Heart left ventricle (tissue), 16 donors: Measurements from ENCODE around the gene FKBP11. TPM values are rescaled to one million over a fixed set of nuclear protein-coding genes. Genes with fewer than 3 reads are reported as not detected.

ENCODE experiments used
- ATAC-seq, 4 donors: fragments of 200-7000 bp; cut with Tn5 transposase; one replicate each; pipeline ENCODE4 v1.9.1; 2020 to 2022; ENCODE audit warnings: moderate library complexity in 4 of 4, mild to moderate bottlenecking in 3 of 4, moderate number of reproducible peaks in 1 of 4
- DNase-seq, 5 donors: peaks; one replicate each; pipeline ENCODE4 v3.0.0-alpha.2; 2020
- H3K27ac ChIP-seq, 12 donors: fragments of 200-600 bp; sonication (generic) in 4 of 12; one replicate each; pipeline versions ENCODE4 v1.5.0 to v1.8.0; 2016 to 2022; ENCODE audit warnings: mild to moderate bottlenecking in 2 of 12
- H3K27me3 ChIP-seq, 9 donors: fragments of 200-600 bp; sonication (generic) in 2 of 9; one replicate each; pipeline versions ENCODE4 v1.5.1 to v1.8.0; 2016 to 2022; ENCODE audit warnings: mild to moderate bottlenecking in 3 of 9
- H3K36me3 ChIP-seq, 9 donors: fragments of 200-600 bp; sonication (generic) in 2 of 9; one replicate each; pipeline versions ENCODE4 v1.5.0 to v1.8.0; 2018 to 2022; ENCODE audit warnings: mild to moderate bottlenecking in 2 of 9
- H3K4me1 ChIP-seq, 12 donors: fragments of 200-600 bp; sonication (generic) in 4 of 12; one replicate each; pipeline versions ENCODE4 v1.5.0 to v1.8.0; 2016 to 2022; ENCODE audit warnings: mild to moderate bottlenecking in 3 of 12
- H3K4me3 ChIP-seq, 12 donors: fragments of 200-600 bp; sonication (generic) in 4 of 12; one replicate each; pipeline versions ENCODE4 v1.5.0 to v1.8.0; 2017 to 2022; ENCODE audit warnings: mild to moderate bottlenecking in 9 of 12, moderate library complexity in 4 of 12
- H3K9me3 ChIP-seq, 12 donors: fragments of 200-600 bp; sonication (generic) in 4 of 12; one replicate each; pipeline versions ENCODE4 v1.5.0 to v1.8.0; 2016 to 2022; ENCODE audit warnings: mild to moderate bottlenecking in 1 of 12
- CTCF ChIP-seq, 12 donors: fragments of 200-600 bp; sonication (generic) in 4 of 12; IDR thresholded peaks; one replicate each; pipeline versions ENCODE4 v1.5.0 to v1.8.0; 2018 to 2022; ENCODE audit warnings: antibody characterized with exemption in 12 of 12, mild to moderate bottlenecking in 5 of 12
- POLR2A ChIP-seq, 2 donors: fragments of 450-650 bp; IDR thresholded peaks; one replicate each; pipeline ENCODE4 v1.6.1; 2017; ENCODE audit warnings: antibody characterized with exemption in 2 of 2, mild to moderate bottlenecking in 2 of 2, moderate library complexity in 2 of 2
- WGBS, 4 donors: extraction: QIAGEN DNeasy Blood & Tissue Kit in 2 of 4; methylation state at CpG; one replicate each; pipeline versions ENCODE4 v1.1.5 to v1.1.7; 2013 to 2018; 5-methylcytosine and 5-hydroxymethylcytosine counted together
- intact Hi-C, 10 donors: fragments of 100-400 bp; cut with DNase I; formaldehyde crosslinking; loops; one replicate each; pipeline versions ENCODE4 v1.11.1 to v1.14.2; 2022
- polyA plus RNA-seq, 2 donors: library from polyadenylated mRNA; stranded (reverse); fragments of 200-250 nt; gene quantifications; one replicate each; pipeline ENCODE4 v1.2.3, GENCODE V29; 2013
- total RNA-seq, 9 donors: library from RNA; depleted of rRNA in 2 of 9; stranded (reverse); fragments of >200 nt in 2 of 9; fragmentation: NEBNext Ultra II Directional in 3 of 9; extraction: Animal tissue kit (Norgen Biotek cat#: 25700) in 3 of 9; gene quantifications; one replicate each; pipeline versions ENCODE4 v1.1.0 to v1.2.4, GENCODE V29; 2016 to 2023
- donor health status: ischemic (EF 13 %, LVEDD 7.1; RV severe dilation, severe dysfunction).
- donor health status: healthy with polysubstance abuse.
- donor health status: DM: no; HTN: yes; CAD: no.
- donor health status: DM: no; HTN: no; CAD: no.
- donor health status: ischemic (EF 25% LVEDD 6.9; RV normal size, moderate dysfunction).
- donor health status: ischemic (EF 25% LVEDD 5.7; RV mildly dilated, moderate dysfunction).
- donor health status: healthy.
- donor health status: DM: yes; HTN: yes; CAD: no.
- donor health status: ischemic (EF 35%, LVEDD 5.7; RV mildly dilated, moderate dysfunction).
- donor health status: nonischemic (EF 11% LVEDD 7.7; RV severe dilation, severe dysfunction).
- donor health status: DM: yes; HTN: yes; CAD: no.
- donor health status: PGD.
- donor health status: ischemic (EF 29% LVEDD 5.4; RV normal size, mild dysfunction).
- donor health status: nonischemic (EF 23%, LVEDD 6.1; RV moderate dilation, normal function).

Gene FKBP11
- total and polyA plus RNA-seq, 11 donors = 1.6 to 28.1 (median 5.5) TPM

GRCh38 chr12:48969833-48970701 is 44.8 kb upstream of the FKBP11 start:
- TF ChIP-seq POLR2A (IDR thresholded peaks at IDR 0.05) (no peak), CTCF (IDR thresholded peaks at IDR 0.05) (peak in 3 of 12 donors; percentile 14 to 24 (median 15))
- Histone ChIP-seq H3K4me1 (peaks cover 0 to 35% (median 12%) of the 10 kb centered on the region in 12 donors), H3K36me3 (no peaks in the 10 kb centered on the region), H3K9me3 (no peaks in the 10 kb centered on the region), H3K27ac (no peak overlapping the region), H3K4me3 (peak overlapping the region in 9 of 12 donors; percentile 4 to 51 (median 37)), H3K27me3 (peaks cover 27 to 68% (median 60%) of the 10 kb centered on the region in 9 donors)
- ATAC-seq (peak in 3 of 4 donors; percentile 7 to 32 (median 30)), DNase-seq (peak in 1 of 5 donors; percentile 31)
- WGBS, 4 donors = 8 to 21% (median 14%) methylated on average over 29 to 77 of the region's 77 CpGs
- intact Hi-C loops = no loop called here

- no peaks in the 10 kb centered on the region for H3K9me3 ChIP-seq
- no peak overlapping the region for H3K4me3 ChIP-seq
- DNase-seq (no peak), ATAC-seq (no peak)
- H3K27ac ChIP-seq = no peak overlapping the region
- H3K27me3 ChIP-seq = peaks cover 27 to 60% (median 52%) of the 10 kb centered on the region in 9 donors
- no peak for TF ChIP-seq CTCF (IDR thresholded peaks at IDR 0.05)
- TF ChIP-seq POLR2A (IDR thresholded peaks at IDR 0.05) = no peak
- WGBS, 4 donors = 49 to 55% (median 54%) methylated on average over 6 to 8 of the region's 8 CpGs
- peaks cover 0 to 34% (median 12%) of the 10 kb centered on the region in 12 donors for H3K4me1 ChIP-seq
- intact Hi-C loops = no loop called here
- no peaks in the 10 kb centered on the region for H3K36me3 ChIP-seq
Measured at GRCh38 chr12:48969160-48969771, 44.0 kb upstream of the FKBP11 start.

GRCh38 chr12:48968467-48968866 is 43.2 kb upstream of the FKBP11 start:
- Histone ChIP-seq H3K9me3 (no peaks in the 10 kb centered on the region), H3K27me3 (peaks cover 24 to 60% (median 44%) of the 10 kb centered on the region in 9 donors), H3K4me3 (no peak overlapping the region), H3K36me3 (no peaks in the 10 kb centered on the region), H3K4me1 (peaks cover 0 to 27% (median 12%) of the 10 kb centered on the region in 12 donors), H3K27ac (no peak overlapping the region)
- no peak for ATAC-seq
- WGBS, 4 donors = 79 to 90% (median 87%) methylated on average over 3 of the region's 3 CpGs
- intact Hi-C loops = no loop called here
- no peak for TF ChIP-seq CTCF (IDR thresholded peaks at IDR 0.05)
- TF ChIP-seq POLR2A (IDR thresholded peaks at IDR 0.05) = no peak
- DNase-seq = no peak

- WGBS, 4 donors = 73 to 77% (median 75%) methylated on average over 6 to 7 of the region's 7 CpGs
- DNase-seq (no peak), ATAC-seq (no peak)
- H3K4me1 ChIP-seq = peaks cover 0 to 27% (median 12%) of the 10 kb centered on the region in 12 donors
- TF ChIP-seq CTCF (IDR thresholded peaks at IDR 0.05) (no peak), POLR2A (IDR thresholded peaks at IDR 0.05) (no peak)
- intact Hi-C loops = no loop called here
- no peaks in the 10 kb centered on the region for H3K9me3 ChIP-seq
- H3K36me3 ChIP-seq = no peaks in the 10 kb centered on the region
- H3K27ac ChIP-seq = no peak overlapping the region
- peaks cover 23 to 59% (median 40%) of the 10 kb centered on the region in 9 donors for H3K27me3 ChIP-seq
- H3K4me3 ChIP-seq = no peak overlapping the region
Measured at GRCh38 chr12:48967991-48968390, 42.7 kb upstream of the FKBP11 start.
